Natural killer cell treated with Interleukin-12 subunit alpha and Interleukin-12 subunit beta and Interleukin-15 and Interleukin-18, amount 100 ng/mL, for 72 hours (primary cell): Measurements from ENCODE around the gene COX7A2L. TPM values are rescaled to one million over a fixed set of nuclear protein-coding genes. Genes with fewer than 3 reads are reported as not detected.

Experiments
- ATAC-seq, 2 donors: fragments of 150-1000 bp; cut with Tn5 transposase in 1 of 2; sonication (Bioruptor Pico), chemical (Tn5 transposase) in 1 of 2; 2 replicates each; pipeline ENCODE4 v1.10.0; 2021
- DNase-seq: peaks from one replicate; pipeline ENCODE4 v3.0.0; 2022; ENCODE audit warnings: low spot score
- H3K27ac Mint-ChIP-seq, 2 donors: 1 replicate in 1 of 2; 2 replicates in 1 of 2; pipeline ENCODE4 v1.8.0; 2022; ENCODE audit warnings: mixed read lengths in 2 of 2, mild to moderate bottlenecking in 1 of 2, moderate library complexity in 1 of 2
- H3K27me3 Mint-ChIP-seq, 2 donors: 1 replicate in 1 of 2; 2 replicates in 1 of 2; pipeline ENCODE4 v1.8.0; 2022; ENCODE audit warnings: mixed read lengths in 2 of 2
- H3K36me3 Mint-ChIP-seq: one replicate; pipeline ENCODE4 v1.8.0; 2022; ENCODE audit warnings: mixed read lengths
- H3K4me1 Mint-ChIP-seq, 2 donors: 1 replicate in 1 of 2; 2 replicates in 1 of 2; pipeline ENCODE4 v1.8.0; 2022; ENCODE audit warnings: low read depth in 2 of 2, mixed read lengths in 2 of 2, mild to moderate bottlenecking in 1 of 2
- H3K4me3 Mint-ChIP-seq: one replicate; pipeline ENCODE4 v1.8.0; 2022; ENCODE audit warnings: mixed read lengths
- H3K9me3 Mint-ChIP-seq: 2 replicates; pipeline ENCODE4 v1.8.0; 2022; ENCODE audit warnings: mixed read lengths
- total RNA-seq, 2 donors: library from RNA; stranded (reverse); gene quantifications; one replicate each; pipeline ENCODE4 v1.2.3, GENCODE V29; 2022

The COX7A2L gene
- total RNA-seq, 2 donors from 2014 or later = 70.8 to 102 TPM

DNA sequence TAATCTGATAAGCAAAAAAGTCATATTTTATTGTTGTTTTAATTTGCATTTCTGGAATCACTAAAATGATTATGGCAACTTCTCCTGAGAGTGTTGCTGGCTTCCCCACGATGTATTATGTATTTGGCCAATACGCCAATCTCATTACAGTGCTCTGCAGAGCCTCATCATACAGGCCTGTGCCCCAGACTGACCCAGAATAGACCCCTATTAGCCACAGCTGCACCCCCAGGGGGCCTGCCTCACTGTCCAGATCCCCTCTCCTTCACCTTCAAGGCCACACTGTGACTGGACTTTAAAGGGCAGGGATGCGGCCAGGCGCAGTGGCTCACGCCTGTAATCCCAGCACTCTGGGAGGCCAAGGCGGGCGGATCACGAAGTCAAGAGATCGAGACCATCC is 17.4 kb upstream of the COX7A2L start:
- H3K27ac Mint-ChIP-seq = no peak overlapping the region
- no peaks in the 10 kb centered on the region for H3K36me3 Mint-ChIP-seq
- no peak for ATAC-seq
- no peak for DNase-seq
- H3K4me3 Mint-ChIP-seq = no peak overlapping the region
- peaks cover 6 to 9% of the 10 kb centered on the region in 2 donors for H3K27me3 Mint-ChIP-seq
- H3K9me3 Mint-ChIP-seq = no peaks in the 10 kb centered on the region
- H3K4me1 Mint-ChIP-seq = no peaks in the 10 kb centered on the region

GRCh38 chr2:42376758-42377157 is 15.7 kb upstream of the COX7A2L start:
- Mint-ChIP-seq H3K4me3 (no peak overlapping the region), H3K27me3 (peaks cover 4 to 9% of the 10 kb centered on the region in 2 donors), H3K36me3 (no peaks in the 10 kb centered on the region), H3K9me3 (no peaks in the 10 kb centered on the region), H3K4me1 (no peaks in the 10 kb centered on the region), H3K27ac (no peak overlapping the region)
- no peak for DNase-seq
- ATAC-seq = no peak

DNA sequence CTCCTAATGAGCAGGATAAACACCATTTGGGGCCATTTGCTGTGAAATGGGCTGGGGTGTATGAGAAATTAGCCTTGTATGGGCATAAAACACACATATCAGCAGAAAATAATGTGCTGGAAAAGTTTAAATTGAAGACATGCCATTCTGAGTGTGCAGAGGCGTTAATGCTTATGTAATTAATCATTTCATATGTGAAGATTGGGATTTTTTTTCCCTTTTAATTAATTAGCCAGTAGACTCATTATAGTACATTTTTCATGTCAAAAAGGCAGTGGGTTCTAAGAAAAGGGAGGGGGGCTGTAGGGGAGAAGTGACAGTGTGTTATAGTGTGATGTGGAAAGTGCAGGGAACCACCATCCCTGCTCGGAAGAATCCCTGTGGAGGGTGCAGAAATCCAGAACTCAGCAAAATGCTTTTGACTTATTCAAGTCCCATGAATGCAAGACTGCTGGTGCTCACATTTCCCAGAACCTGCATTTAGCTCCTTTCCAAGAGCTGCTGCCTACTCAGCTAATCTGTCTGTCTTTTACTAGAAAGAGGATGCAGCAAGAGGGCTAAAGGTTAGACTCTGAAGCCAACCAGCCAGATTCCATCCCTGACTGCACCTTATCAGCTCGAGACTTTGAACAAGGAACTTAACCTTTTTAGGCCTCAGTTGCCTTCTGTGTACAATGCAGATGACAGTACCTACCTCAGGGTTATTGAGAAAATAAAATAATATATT is 11.6 kb upstream of the COX7A2L start:
- Mint-ChIP-seq H3K36me3 (no peaks in the 10 kb centered on the region), H3K4me1 (no peaks in the 10 kb centered on the region), H3K9me3 (no peaks in the 10 kb centered on the region), H3K4me3 (no peak overlapping the region), H3K27me3 (peaks cover 0 to 9% of the 10 kb centered on the region in 2 donors), H3K27ac (no peak overlapping the region)
- ATAC-seq (no peak), DNase-seq (no peak)

DNA sequence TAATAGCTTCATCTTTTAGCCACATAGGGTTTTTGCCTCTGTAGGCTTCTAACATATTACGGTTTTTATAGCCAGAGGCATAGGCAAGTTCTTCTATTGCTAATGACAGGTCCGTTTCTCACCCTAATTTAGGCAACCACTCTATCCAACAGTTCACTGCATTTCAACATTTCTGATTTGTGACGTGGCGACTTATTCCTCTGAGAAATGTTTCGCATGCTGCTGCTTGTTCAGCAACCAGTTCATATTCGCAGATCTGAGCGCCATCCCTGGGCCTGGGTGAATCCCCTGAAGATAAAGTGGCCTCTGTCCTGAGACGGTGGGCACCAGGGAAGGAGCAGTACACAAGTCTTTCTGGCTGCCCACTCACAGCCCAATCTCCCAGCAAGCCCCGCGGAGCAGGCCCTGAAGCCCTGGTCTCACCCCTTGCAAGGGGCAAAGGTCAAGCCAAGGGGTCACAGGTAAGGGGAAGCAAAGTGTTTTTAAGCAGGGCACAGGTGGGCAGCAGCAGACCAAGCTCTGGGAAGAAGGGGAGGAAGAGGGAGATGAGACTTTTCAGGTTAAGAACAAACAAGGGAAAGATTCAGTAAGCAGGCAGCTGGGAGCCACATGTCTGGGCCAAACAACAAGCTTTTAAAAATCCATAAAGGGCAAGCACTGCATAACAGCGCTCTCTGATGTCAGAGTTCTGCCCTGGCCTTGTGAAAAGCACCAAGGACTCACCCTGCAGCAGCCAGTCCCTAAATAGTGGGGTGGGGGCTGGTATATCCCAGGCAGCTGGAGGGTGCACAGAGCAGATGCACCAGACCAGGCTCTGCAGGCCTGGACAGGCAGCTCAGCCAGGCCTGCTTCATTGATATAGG is 10.8 kb upstream of the COX7A2L start:
- no peaks in the 10 kb centered on the region for H3K9me3 Mint-ChIP-seq
- H3K27me3 Mint-ChIP-seq = peaks cover 0 to 9% of the 10 kb centered on the region in 2 donors
- peak overlapping the region in 1 of 2 donors; percentile 15 for H3K27ac Mint-ChIP-seq
- H3K4me1 Mint-ChIP-seq = no peaks in the 10 kb centered on the region
- no peaks in the 10 kb centered on the region for H3K36me3 Mint-ChIP-seq
- no peak for ATAC-seq
- no peak overlapping the region for H3K4me3 Mint-ChIP-seq
- no peak for DNase-seq

DNA sequence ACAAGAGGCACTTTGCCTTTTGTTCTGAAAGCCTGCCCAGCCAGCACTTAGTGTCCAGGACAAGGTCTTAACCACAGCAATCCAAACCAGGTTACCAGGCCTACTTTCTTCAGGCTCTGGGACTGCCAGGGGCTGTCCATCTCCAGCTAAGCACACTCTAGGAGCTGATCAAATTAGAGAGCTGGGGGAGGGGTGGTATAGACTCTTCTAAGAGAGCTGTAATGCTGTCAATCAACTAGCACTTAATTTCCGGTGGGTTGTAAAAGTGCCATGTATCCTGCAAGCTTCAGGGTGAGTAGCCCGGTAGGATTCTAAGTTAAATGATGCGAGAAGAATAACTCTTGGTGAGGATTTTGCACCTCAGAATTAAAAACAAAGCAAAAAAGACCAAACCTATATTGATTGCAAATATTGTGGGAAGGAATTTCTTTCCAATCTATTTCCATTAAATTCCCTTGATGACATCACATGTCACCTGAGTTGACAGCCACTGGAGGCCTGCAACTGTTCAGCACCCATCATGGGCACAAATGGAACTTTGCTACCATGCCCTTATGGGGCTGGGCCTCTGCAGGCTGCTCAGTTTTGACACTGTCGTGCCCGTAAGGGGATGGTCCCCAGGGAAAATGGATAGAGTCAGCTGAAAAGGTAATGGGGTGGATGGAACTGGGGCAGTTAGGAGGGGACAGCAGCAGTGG is 8.7 kb upstream of the COX7A2L start:
- ATAC-seq = no peak
- Mint-ChIP-seq H3K27ac (no peak overlapping the region), H3K4me3 (no peak overlapping the region), H3K27me3 (no peaks in the 10 kb centered on the region), H3K9me3 (no peaks in the 10 kb centered on the region), H3K4me1 (no peaks in the 10 kb centered on the region), H3K36me3 (no peaks in the 10 kb centered on the region)
- no peak for DNase-seq

DNA sequence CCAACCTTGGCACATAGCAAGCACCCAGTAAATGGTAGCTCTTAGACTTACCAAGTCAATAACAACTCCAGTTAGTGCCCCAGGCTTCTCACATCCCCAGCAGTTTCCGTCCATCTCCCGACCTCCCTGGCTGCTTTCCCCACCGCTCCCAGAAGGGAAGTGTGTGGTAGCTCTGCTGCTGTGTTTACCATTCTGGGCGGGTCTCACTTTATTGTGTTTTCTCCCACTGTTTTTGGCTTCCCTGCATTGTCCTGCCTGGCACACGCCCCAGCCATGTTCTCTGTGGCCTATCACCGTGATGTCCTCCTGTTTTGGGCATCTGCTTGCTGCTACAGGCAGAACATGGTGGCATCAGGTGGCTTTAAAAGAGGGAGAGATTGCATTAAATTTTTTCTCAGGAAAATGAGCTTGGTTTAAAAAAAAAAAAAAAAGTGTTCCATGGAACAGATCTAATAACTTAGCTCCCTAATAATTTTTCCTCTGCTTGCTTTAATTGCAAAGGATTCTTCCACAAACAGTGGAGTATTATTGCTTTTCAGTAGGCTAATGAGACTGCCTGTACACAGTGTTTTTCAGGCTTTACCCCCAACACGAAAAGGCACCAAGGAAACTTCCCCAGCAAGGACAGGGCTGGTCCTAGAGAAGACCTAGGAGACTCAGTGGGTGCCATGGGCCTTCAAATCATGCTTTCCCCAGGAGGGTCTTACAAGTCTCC is 8.0 kb upstream of the COX7A2L start:
- ATAC-seq (no peak), DNase-seq (no peak)
- Mint-ChIP-seq H3K36me3 (no peaks in the 10 kb centered on the region), H3K4me1 (no peaks in the 10 kb centered on the region), H3K4me3 (no peak overlapping the region), H3K27me3 (no peaks in the 10 kb centered on the region), H3K9me3 (no peaks in the 10 kb centered on the region), H3K27ac (no peak overlapping the region)

DNA sequence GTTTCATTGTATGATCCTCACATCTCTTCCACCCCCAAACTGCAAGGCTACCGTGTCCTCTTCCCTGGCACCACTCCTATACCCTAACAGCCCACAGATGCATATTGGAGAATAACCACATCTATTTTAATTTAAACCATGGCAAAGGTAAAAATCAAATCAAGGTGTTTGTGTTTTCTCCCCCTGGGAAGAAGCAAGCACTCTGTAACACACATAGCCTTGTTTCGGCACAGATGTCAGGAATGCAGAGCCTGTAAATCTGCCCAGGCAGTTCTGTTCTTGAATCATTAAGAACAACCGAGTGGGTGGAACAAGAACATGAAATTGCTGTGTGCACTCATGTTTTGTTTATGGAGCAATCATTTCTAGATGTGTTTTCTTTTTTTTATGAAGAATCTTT is 6.8 kb upstream of the COX7A2L start:
- Mint-ChIP-seq H3K27me3 (no peaks in the 10 kb centered on the region), H3K36me3 (no peaks in the 10 kb centered on the region), H3K9me3 (no peaks in the 10 kb centered on the region), H3K27ac (no peak overlapping the region), H3K4me3 (no peak overlapping the region), H3K4me1 (no peaks in the 10 kb centered on the region)
- DNase-seq = no peak
- ATAC-seq = peak in 1 of 2 donors; percentile 41

GRCh38 chr2:42366411-42366810 is 5.4 kb upstream of the COX7A2L start:
- H3K27me3 Mint-ChIP-seq = no peaks in the 10 kb centered on the region
- no peaks in the 10 kb centered on the region for H3K9me3 Mint-ChIP-seq
- ATAC-seq (no peak), DNase-seq (no peak)
- H3K27ac Mint-ChIP-seq = no peak overlapping the region
- peaks cover 7 to 8% of the 10 kb centered on the region in 2 donors for H3K4me1 Mint-ChIP-seq
- H3K36me3 Mint-ChIP-seq = no peaks in the 10 kb centered on the region
- no peak overlapping the region for H3K4me3 Mint-ChIP-seq

DNA sequence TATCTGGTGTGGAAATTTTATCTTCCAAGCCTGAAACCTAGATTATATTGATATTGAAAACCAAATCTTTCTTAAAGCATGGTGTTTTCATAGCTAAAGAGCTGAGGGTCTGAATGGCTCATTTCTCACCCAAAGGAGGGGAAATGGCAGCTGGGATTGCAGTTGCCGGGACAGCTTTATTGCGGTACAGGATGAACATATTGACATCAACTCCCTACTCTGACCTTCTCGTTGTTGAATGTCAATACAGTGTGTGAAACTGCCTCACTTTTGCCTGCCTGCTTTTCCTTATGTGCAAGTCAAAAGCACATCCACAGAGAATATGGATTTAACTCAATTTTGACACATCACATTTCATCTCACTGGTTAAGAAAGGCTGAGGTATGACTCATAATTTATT is 3.6 kb upstream of the COX7A2L start:
- Mint-ChIP-seq H3K4me1 (peaks cover 16 to 20% of the 10 kb centered on the region in 2 donors), H3K27me3 (no peaks in the 10 kb centered on the region), H3K9me3 (no peaks in the 10 kb centered on the region), H3K4me3 (no peak overlapping the region), H3K36me3 (peaks cover 4% of the 10 kb centered on the region), H3K27ac (no peak overlapping the region)
- DNase-seq = no peak
- no peak for ATAC-seq

DNA sequence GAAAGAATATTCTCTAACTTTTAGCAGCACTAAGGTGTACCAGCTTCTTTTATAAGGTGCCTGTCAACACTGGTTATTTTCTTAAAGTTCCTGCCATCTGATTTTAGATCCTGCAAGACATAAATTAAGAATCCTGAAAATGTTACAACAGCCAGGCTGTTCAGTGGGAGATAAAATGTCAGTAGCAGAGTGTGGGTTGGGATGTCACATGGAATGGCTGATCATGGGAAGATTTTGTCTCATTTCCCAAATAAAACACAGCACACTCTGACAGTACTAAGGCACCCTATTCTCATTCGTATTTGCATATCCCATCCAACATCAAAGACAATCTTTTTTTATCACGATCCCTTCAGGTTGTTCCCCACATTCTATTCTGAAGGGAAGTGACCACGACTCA is 2.4 kb upstream of the COX7A2L start:
- DNase-seq = no peak
- ATAC-seq = no peak
- no peak overlapping the region for H3K27ac Mint-ChIP-seq
- H3K27me3 Mint-ChIP-seq = no peaks in the 10 kb centered on the region
- peaks cover 4% of the 10 kb centered on the region for H3K36me3 Mint-ChIP-seq
- no peaks in the 10 kb centered on the region for H3K9me3 Mint-ChIP-seq
- H3K4me3 Mint-ChIP-seq = no peak overlapping the region
- H3K4me1 Mint-ChIP-seq = peaks cover 27 to 32% of the 10 kb centered on the region in 2 donors

DNA sequence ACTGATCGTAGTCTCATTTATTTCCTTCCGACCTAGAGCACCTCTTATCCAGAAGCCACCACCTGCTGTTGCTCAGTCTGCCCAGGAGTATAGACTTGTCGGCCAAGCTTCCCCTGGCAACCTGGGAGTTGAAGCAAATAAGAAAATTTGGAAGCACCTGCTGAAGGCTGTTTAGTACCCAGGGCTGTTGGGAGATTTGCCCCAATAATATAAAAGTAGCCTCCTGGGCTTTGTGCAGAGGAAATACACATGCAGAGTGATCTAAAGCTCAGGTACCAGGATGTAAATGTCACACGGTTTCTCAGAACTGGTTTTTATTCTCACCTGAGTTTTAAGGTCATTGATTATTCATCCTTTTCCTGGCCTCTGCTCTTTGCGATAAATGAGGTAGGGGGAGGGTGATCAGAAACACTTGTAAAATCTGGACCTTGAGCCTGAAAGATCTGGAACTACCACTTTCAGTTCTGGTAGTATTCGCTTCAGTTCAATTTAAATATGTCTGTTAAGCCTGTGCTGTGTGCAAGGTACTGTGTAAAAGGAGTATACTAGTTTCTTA is 789 bp upstream of the COX7A2L start:
- peak overlapping the region; percentile 97 for H3K4me3 Mint-ChIP-seq
- H3K9me3 Mint-ChIP-seq = no peaks in the 10 kb centered on the region
- no peak for ATAC-seq
- peaks cover 38 to 44% of the 10 kb centered on the region in 2 donors for H3K4me1 Mint-ChIP-seq
- peak overlapping the region; percentile 95 for H3K27ac Mint-ChIP-seq
- DNase-seq = no peak
- H3K36me3 Mint-ChIP-seq = peaks cover 4% of the 10 kb centered on the region
- no peaks in the 10 kb centered on the region for H3K27me3 Mint-ChIP-seq

- Mint-ChIP-seq H3K27me3 (no peaks in the 10 kb centered on the region), H3K9me3 (no peaks in the 10 kb centered on the region), H3K4me1 (peaks cover 44 to 50% of the 10 kb centered on the region in 2 donors), H3K36me3 (peaks cover 4% of the 10 kb centered on the region), H3K4me3 (peak overlapping the region; percentile 97), H3K27ac (peak overlapping the region; percentile 95)
- ATAC-seq (no peak), DNase-seq (no peak)
These were observed 526 bp downstream of the COX7A2L start for GRCh38 chr2:42360493-42360889.

- H3K27ac Mint-ChIP-seq = peak overlapping the region; percentile 95
- H3K27me3 Mint-ChIP-seq = no peaks in the 10 kb centered on the region
- H3K4me1 Mint-ChIP-seq = peaks cover 44 to 53% of the 10 kb centered on the region in 2 donors
- DNase-seq = no peak
- peak; percentile 17 to 32 for ATAC-seq
- peak overlapping the region; percentile 97 for H3K4me3 Mint-ChIP-seq
- H3K36me3 Mint-ChIP-seq = peaks cover 4% of the 10 kb centered on the region
- H3K9me3 Mint-ChIP-seq = no peaks in the 10 kb centered on the region
These were observed 993 bp downstream of the COX7A2L start for GRCh38 chr2:42359965-42360483.
